H9 (cell line): ENCODE data around the gene CFHR3. TPM values are rescaled to one million over a fixed set of nuclear protein-coding genes. Genes with fewer than 3 reads are reported as not detected.

Experiments
- DNase-seq: peaks from one replicate; pipeline ENCODE4 v3.0.0-alpha.2; 2017
- H2AFZ ChIP-seq: one replicate; pipeline ENCODE4 v1.6.1; 2013; ENCODE audit warnings: mild to moderate bottlenecking, low read length, control low read depth, moderate library complexity
- H2AK5ac ChIP-seq: 2 replicates; pipeline ENCODE4 v1.6.1; 2013; ENCODE audit warnings: low read length, control low read depth, mixed read lengths; ENCODE audit not compliant: insufficient read length
- H2BK120ac ChIP-seq: one replicate; pipeline ENCODE4 v1.6.1; 2013; ENCODE audit warnings: low read depth, mild to moderate bottlenecking, low read length, control low read depth, inconsistent platforms; ENCODE audit not compliant: poor library complexity, severe bottlenecking
- H2BK12ac ChIP-seq: 2 replicates; pipeline ENCODE4 v1.6.1; 2013; ENCODE audit warnings: low read length, control low read depth, mixed read lengths, low read depth; ENCODE audit not compliant: insufficient read length
- H2BK15ac ChIP-seq: 2 replicates; pipeline ENCODE4 v1.6.1; 2013; ENCODE audit warnings: low read depth, low read length, control low read depth
- H2BK20ac ChIP-seq: one replicate; pipeline ENCODE4 v1.6.1; 2013; ENCODE audit warnings: low read depth, mild to moderate bottlenecking, low read length, control low read depth, inconsistent platforms; ENCODE audit not compliant: poor library complexity, severe bottlenecking
- H2BK5ac ChIP-seq: 2 replicates; pipeline ENCODE4 v1.6.1; 2013; ENCODE audit warnings: low read length, control low read depth, mixed read lengths; ENCODE audit not compliant: insufficient read length
- H3K14ac ChIP-seq: 2 replicates; pipeline ENCODE4 v1.6.1; 2013; ENCODE audit warnings: low read length, control low read depth; ENCODE audit not compliant: insufficient read depth
- H3K18ac ChIP-seq: 2 replicates; pipeline ENCODE4 v1.6.1; 2013; ENCODE audit warnings: low read depth, mild to moderate bottlenecking, mixed read lengths, low read length, control low read depth; ENCODE audit not compliant: insufficient read length
- H3K23ac ChIP-seq: 2 replicates; pipeline ENCODE4 v1.6.1; 2013; ENCODE audit warnings: low read length, control low read depth, mixed read lengths, low read depth; ENCODE audit not compliant: insufficient read length
- H3K23me2 ChIP-seq: 2 replicates; pipeline ENCODE4 v1.6.1; 2013; ENCODE audit warnings: low read depth, mild to moderate bottlenecking, mixed read lengths, low read length, control low read depth; ENCODE audit not compliant: insufficient read length, poor library complexity, severe bottlenecking
- H3K27ac ChIP-seq: 2 replicates; pipeline ENCODE4 v1.5.1; 2013; ENCODE audit warnings: low read length, control low read depth, mixed read lengths, low read depth; ENCODE audit not compliant: insufficient read length
- H3K27me3 ChIP-seq: 2 replicates; pipeline ENCODE4 v1.6.1; 2013; ENCODE audit warnings: low read length, control low read depth, inconsistent platforms; ENCODE audit not compliant: insufficient read depth
- H3K4ac ChIP-seq: 2 replicates; pipeline ENCODE4 v1.6.1; 2013; ENCODE audit warnings: low read depth, mild to moderate bottlenecking, control low read depth, inconsistent platforms, low read length, moderate library complexity
- H3K4me1 ChIP-seq: 2 replicates; pipeline ENCODE4 v1.6.1; 2013; ENCODE audit warnings: low read length, control low read depth, inconsistent platforms; ENCODE audit not compliant: insufficient read depth
- H3K4me2 ChIP-seq: 2 replicates; pipeline ENCODE4 v1.6.1; 2013; ENCODE audit warnings: low read length, control low read depth, mixed read lengths; ENCODE audit not compliant: insufficient read length, insufficient read depth
- H3K56ac ChIP-seq: 2 replicates; pipeline ENCODE4 v1.6.1; 2013; ENCODE audit warnings: low read depth, mild to moderate bottlenecking, mixed read lengths, low read length, control low read depth; ENCODE audit not compliant: insufficient read length
- H3K79me1 ChIP-seq: 2 replicates; pipeline ENCODE4 v1.6.1; 2013; ENCODE audit warnings: low read depth, mild to moderate bottlenecking, moderate library complexity, low read length, control low read depth, inconsistent platforms; ENCODE audit not compliant: insufficient read depth, poor library complexity, severe bottlenecking
- H3K79me2 ChIP-seq: 2 replicates; pipeline ENCODE4 v1.6.1; 2013; ENCODE audit warnings: low read length, control low read depth, inconsistent platforms; ENCODE audit not compliant: insufficient read depth
- H3K9ac ChIP-seq: 2 replicates; pipeline ENCODE4 v1.6.1; 2013; ENCODE audit warnings: low read length, control low read depth, mixed read lengths; ENCODE audit not compliant: insufficient read length; ENCODE audit errors: extremely low read depth
- H3K9me3 ChIP-seq: one replicate; pipeline ENCODE4 v1.6.1; 2013; ENCODE audit warnings: low read depth, low read length, inconsistent platforms; ENCODE audit not compliant: control insufficient read depth
- H3T11ph ChIP-seq: one replicate; pipeline ENCODE4 v1.6.1; 2013; ENCODE audit warnings: mild to moderate bottlenecking, low read length, control low read depth, inconsistent platforms
- H4K20me1 ChIP-seq: one replicate; pipeline ENCODE4 v1.6.1; 2013; ENCODE audit not compliant: control insufficient read depth, insufficient read length, insufficient read depth
- H4K5ac ChIP-seq: 2 replicates; pipeline ENCODE4 v1.6.1; 2013; ENCODE audit warnings: low read depth, mild to moderate bottlenecking, mixed read lengths, low read length, control low read depth; ENCODE audit not compliant: insufficient read length
- H4K8ac ChIP-seq: replicated peaks from 2 replicates; pipeline ENCODE4 v1.6.1; 2013; ENCODE audit warnings: low read length, control low read depth, mixed read lengths, low read depth; ENCODE audit not compliant: insufficient read length
- H4K91ac ChIP-seq: 2 replicates; pipeline ENCODE4 v1.6.1; 2013; ENCODE audit warnings: low read depth, mild to moderate bottlenecking, moderate library complexity, mixed read lengths, low read length, control low read depth; ENCODE audit not compliant: insufficient read length
- H3K27ac Mint-ChIP-seq, 3 experiments: 2 replicates in 2 of 3; 3 replicates in 1 of 3; pipeline ENCODE4 v1.8.0; 2020 to 2021; ENCODE audit warnings: mixed read lengths in 3 of 3, mild to moderate bottlenecking in 1 of 3, moderate library complexity in 1 of 3
- H3K27me3 Mint-ChIP-seq: 2 replicates; pipeline ENCODE4 v1.8.0; 2021; ENCODE audit warnings: low read depth, mild to moderate bottlenecking, moderate library complexity, mixed read lengths
- H3K36me3 Mint-ChIP-seq, 3 experiments: 2 replicates in 2 of 3; 3 replicates in 1 of 3; pipeline ENCODE4 v1.8.0; 2020 to 2021; ENCODE audit warnings: low read depth in 3 of 3, mixed read lengths in 3 of 3; ENCODE audit not compliant: insufficient read depth in 1 of 3
- H3K4me1 Mint-ChIP-seq, 2 experiments: 2 replicates each; pipeline ENCODE4 v1.8.0; 2020; ENCODE audit warnings: mixed read lengths in 2 of 2
- H3K4me3 Mint-ChIP-seq, 2 experiments: 2 replicates in 1 of 2; 3 replicates in 1 of 2; pipeline ENCODE4 v1.8.0; 2020 to 2021; ENCODE audit warnings: mild to moderate bottlenecking in 2 of 2, mixed read lengths in 2 of 2, moderate library complexity in 1 of 2
- H3K9me3 Mint-ChIP-seq, 2 experiments: 2 replicates in 1 of 2; 3 replicates in 1 of 2; pipeline ENCODE4 v1.8.0; 2020; ENCODE audit warnings: mild to moderate bottlenecking in 2 of 2, mixed read lengths in 2 of 2, moderate library complexity in 1 of 2
- CTCF ChIP-seq: fragments of 200-600 bp; sonication (generic); conservative IDR thresholded peaks from 3 replicates; pipeline ENCODE4 v1.8.0; 2021; ENCODE audit warnings: antibody characterized with exemption, mild to moderate bottlenecking
- WGBS: extraction: QIAGEN DNeasy Blood & Tissue Kit; methylation state at CpG from one replicate; pipeline ENCODE4 v1.1.7; 2013; ENCODE audit warnings: missing lambda C conversion rate, low lambda C conversion rate, mixed read lengths; ENCODE audit not compliant: insufficient read length; ENCODE audit errors: extremely low coverage; 5-methylcytosine and 5-hydroxymethylcytosine counted together
- total RNA-seq: library from RNA; stranded (reverse); gene quantifications from 2 replicates; pipeline ENCODE4 v1.2.1, GENCODE V29; 2021

CFHR3 gene
- total RNA-seq, 1 experiment from 2014 or later: 1.4 TPM

GRCh38 chr1:196733091-196733970 lies 41.3 kb upstream of the CFHR3 start:
- WGBS: no CpG with 5 or more reads among the region's 11 CpGs
- Histone ChIP-seq H3K79me1 (no peaks in the 10 kb centered on the region), H4K8ac (no peak overlapping the region), H3K27ac (no peak overlapping the region), H3K23ac (no peak overlapping the region), H3T11ph (no peak overlapping the region), H3K4me1 (no peaks in the 10 kb centered on the region), H2BK120ac (no peak overlapping the region), H2BK15ac (no peak overlapping the region), H3K56ac (no peak overlapping the region), H3K4me2 (no peak overlapping the region), H4K20me1 (no peaks in the 10 kb centered on the region), H3K18ac (no peak overlapping the region), H2AFZ (no peak overlapping the region), H3K9me3 (no peaks in the 10 kb centered on the region), H4K5ac (no peak overlapping the region), H2BK20ac (no peak overlapping the region), H2AK5ac (no peak overlapping the region), H3K23me2 (no peaks in the 10 kb centered on the region), H2BK12ac (no peak overlapping the region), H2BK5ac (no peak overlapping the region), H3K27me3 (no peaks in the 10 kb centered on the region), H4K91ac (no peak overlapping the region), H3K4ac (no peak overlapping the region), H3K79me2 (no peaks in the 10 kb centered on the region), H3K9ac (no peak overlapping the region), H3K14ac (no peak overlapping the region)
- H3K27me3 Mint-ChIP-seq: no peaks in the 10 kb centered on the region
- no peak for TF ChIP-seq CTCF
- no peak overlapping the region for H3K4me3 Mint-ChIP-seq
- peaks cover 7 to 13% of the 10 kb centered on the region in 2 experiments for H3K9me3 Mint-ChIP-seq
- peaks cover 6% of the 10 kb centered on the region in 2 experiments for H3K4me1 Mint-ChIP-seq
- H3K36me3 Mint-ChIP-seq: peaks cover 6 to 7% (median 6%) of the 10 kb centered on the region in 3 experiments
- no peak for DNase-seq
- no peak overlapping the region for H3K27ac Mint-ChIP-seq
